ENCODE measurements around the gene PRR14L.

Gene PRR14L

GRCh38 chr22:31637891-31638618 lies 111.9 kb downstream of the PRR14L start:
- DNase-seq = peak in 1 of 2 donors; percentile 59

- DNase-seq = peak in 1 of 2 donors; percentile 54
These were observed 112.5 kb downstream of the PRR14L start for GRCh38 chr22:31637447-31637890.

GRCh38 chr22:31635638-31636306 lies 114.2 kb downstream of the PRR14L start:
- no peak for DNase-seq

- no peak for DNase-seq
These were observed 118.5 kb downstream of the PRR14L start for GRCh38 chr22:31631436-31631835.

Measured in CD4-positive, alpha-beta T cell treated with Interleukin-1 beta for 1 hour (primary cell).